Body of pancreas (tissue), 4 donors: ENCODE results near the gene PSAPL1. TPM values are rescaled to one million over a fixed set of nuclear protein-coding genes. Genes with fewer than 3 reads are reported as not detected.

ENCODE experiments used
- ATAC-seq: fragments of 150-250 bp; one replicate; pipeline ENCODE4 v1.9.1; 2016
- DNase-seq, 4 donors: peaks; one replicate each; pipeline ENCODE4 v3.0.0-alpha.2; 2019
- H3K27ac ChIP-seq, 4 donors: fragments of 200-600 bp; sonication (generic); 1 replicate in 3 of 4; 2 replicates in 1 of 4; pipeline versions ENCODE4 v1.5.1 to v1.6.1; 2016 to 2019; ENCODE audit warnings: mild to moderate bottlenecking in 1 of 4, mixed read lengths in 1 of 4, moderate library complexity in 1 of 4
- H3K27me3 ChIP-seq, 2 donors: fragments of 200-600 bp; sonication (generic); one replicate each; pipeline ENCODE4 v1.6.0; 2016; ENCODE audit warnings: mild to moderate bottlenecking in 1 of 2
- H3K36me3 ChIP-seq, 2 donors: fragments of 200-600 bp; sonication (generic); replicated peaks in 1 of 2; 2 replicates each; pipeline ENCODE4 v1.5.1; 2016; ENCODE audit warnings: low read depth in 2 of 2; ENCODE audit not compliant: insufficient read depth in 1 of 2
- H3K4me1 ChIP-seq: fragments of 200-600 bp; sonication (generic); one replicate; pipeline ENCODE4 v1.6.0; 2016
- H3K4me3 ChIP-seq, 2 donors: fragments of 200-600 bp; sonication (generic); 1 replicate in 1 of 2; 2 replicates in 1 of 2; pipeline ENCODE4 v1.5.1; 2016 to 2019
- H3K9me3 ChIP-seq, 3 donors: fragments of 200-600 bp; sonication (generic); 1 replicate in 2 of 3; 2 replicates in 1 of 3; pipeline ENCODE4 v1.5.1; 2016
- CTCF ChIP-seq, 7 experiments: fragments of 450-650 bp in 4 of 7; fragments of 200-600 bp in 3 of 7; sonication (generic) in 3 of 7; IDR thresholded peaks; one replicate each; pipeline ENCODE4 v1.5.1; 2016 to 2019; ENCODE audit warnings: antibody characterized with exemption in 7 of 7
- POLR2A ChIP-seq, 3 donors: fragments of 450-650 bp; IDR thresholded peaks; one replicate each; pipeline ENCODE4 v1.6.1; 2016; ENCODE audit warnings: antibody characterized with exemption in 3 of 3, mild to moderate bottlenecking in 2 of 3
- WGBS, 2 donors: methylation state at CpG; one replicate each; pipeline ENCODE4 v1.1.5; 2017; 5-methylcytosine and 5-hydroxymethylcytosine counted together
- intact Hi-C: fragments of 100-400 bp; cut with DNase I; formaldehyde crosslinking; loops from one replicate; pipeline ENCODE4 v1.15.1; 2023
- total RNA-seq, 2 donors: library from RNA; depleted of rRNA; stranded (reverse); fragments of >200 nt; gene quantifications; one replicate each; pipeline ENCODE4 v1.1.0, GENCODE V29; 2016

Gene PSAPL1
- total RNA-seq, 2 donors from 2014 or later, result 0.52 TPM; not detected in 1

DNA sequence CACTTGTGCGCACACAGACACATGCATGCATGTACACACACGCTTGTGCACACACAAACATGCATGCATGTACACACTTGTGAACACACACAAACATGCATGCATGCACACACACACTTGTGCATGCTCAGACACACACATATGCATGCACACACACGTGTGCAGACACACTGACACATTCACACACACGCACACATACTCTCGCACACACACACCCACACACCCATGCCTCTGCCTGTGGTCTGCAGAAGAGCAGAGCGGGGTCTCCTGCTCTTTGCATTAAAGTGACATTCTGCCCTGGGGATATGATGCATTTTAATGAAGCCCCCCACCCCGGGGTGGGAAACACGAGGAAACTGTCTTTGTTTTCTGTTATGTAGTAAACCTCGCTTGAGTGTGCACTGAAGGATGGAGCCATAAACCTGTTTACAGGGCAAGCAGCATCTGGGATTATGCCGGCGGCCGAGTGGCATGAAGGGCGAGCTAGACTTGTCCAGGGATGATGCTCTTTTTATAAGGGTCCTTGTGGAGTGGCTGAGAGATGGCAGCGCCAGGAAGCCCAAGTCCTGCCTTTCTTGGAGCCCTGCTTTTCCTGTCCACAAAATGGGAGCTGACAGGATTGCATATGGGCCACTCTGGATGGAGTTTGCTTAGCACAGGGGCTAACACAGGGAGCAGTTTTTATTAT is 17.8 kb downstream of the PSAPL1 start:
- intact Hi-C loops, result no loop called here
- 62 to 75% methylated on average over 14 of the region's 14 CpGs for whole genome bisulfite sequencing, 2 donors
- H3K27ac ChIP-seq, result no peak overlapping the region
- no peak overlapping the region for H3K4me3 ChIP-seq
- H3K9me3 ChIP-seq, result no peaks in the 10 kb centered on the region
- peak in 2 of 4 donors; percentile 2 to 3 for DNase-seq
- no peak for TF ChIP-seq CTCF (IDR thresholded peaks at IDR 0.05)
- no peak for TF ChIP-seq POLR2A (IDR thresholded peaks at IDR 0.05)
- ATAC-seq, result no peak
- H3K4me1 ChIP-seq, result no peaks in the 10 kb centered on the region
- H3K27me3 ChIP-seq, result peaks cover 0 to 6% of the 10 kb centered on the region in 2 donors
- H3K36me3 ChIP-seq, result no peaks in the 10 kb centered on the region

DNA sequence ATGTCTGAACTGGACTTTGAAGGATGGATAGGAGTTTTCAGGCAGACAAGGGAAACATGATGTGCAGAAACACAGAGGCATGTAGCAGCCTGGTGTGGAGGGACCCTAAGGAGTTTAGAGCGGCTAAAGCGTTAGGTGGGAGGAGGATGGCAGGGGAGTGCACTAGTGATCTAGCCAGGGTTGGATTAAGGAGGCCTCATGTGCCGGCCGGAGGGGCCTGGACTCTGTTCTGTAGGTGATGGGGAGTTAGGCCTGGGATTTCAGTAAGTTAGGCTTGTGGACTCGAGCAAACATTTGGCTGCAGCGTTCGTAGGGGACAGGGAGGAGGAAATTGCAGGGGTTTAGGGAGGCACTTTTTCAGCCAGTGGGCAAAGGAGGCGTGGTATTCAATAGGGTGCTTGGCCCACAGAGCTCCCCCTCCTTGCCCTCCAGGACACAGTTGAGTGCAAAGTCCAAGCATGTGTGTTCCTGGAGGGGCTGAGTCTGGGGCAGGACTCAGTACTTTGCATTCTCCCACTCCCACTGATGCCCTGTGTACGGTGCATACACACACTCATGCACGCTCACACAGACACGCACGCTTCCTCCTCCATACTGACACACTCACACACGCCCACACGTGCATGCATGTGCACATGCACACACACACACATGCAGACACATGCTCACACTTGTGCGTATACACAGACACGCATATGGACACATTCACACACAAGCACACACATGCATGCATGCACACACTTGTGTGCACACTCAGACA is 18.6 kb downstream of the PSAPL1 start:
- Histone ChIP-seq H3K4me1 (no peaks in the 10 kb centered on the region), H3K9me3 (no peaks in the 10 kb centered on the region), H3K27ac (no peak overlapping the region), H3K27me3 (peaks cover 0 to 6% of the 10 kb centered on the region in 2 donors), H3K36me3 (no peaks in the 10 kb centered on the region), H3K4me3 (no peak overlapping the region)
- 60 to 72% methylated on average over 13 to 16 of the region's 16 CpGs for WGBS, 2 donors
- intact Hi-C loops, result no loop called here
- no peak for TF ChIP-seq POLR2A (IDR thresholded peaks at IDR 0.05)
- TF ChIP-seq CTCF (IDR thresholded peaks at IDR 0.05), result no peak
- no peak for ATAC-seq
- DNase-seq, result peak in 2 of 4 donors; percentile 2

- no peak for TF ChIP-seq CTCF (IDR thresholded peaks at IDR 0.05)
- no peak for TF ChIP-seq POLR2A (IDR thresholded peaks at IDR 0.05)
- Histone ChIP-seq H3K27ac (no peak overlapping the region), H3K4me3 (no peak overlapping the region), H3K27me3 (peaks cover 0 to 6% of the 10 kb centered on the region in 2 donors), H3K9me3 (no peaks in the 10 kb centered on the region), H3K4me1 (no peaks in the 10 kb centered on the region), H3K36me3 (no peaks in the 10 kb centered on the region)
- DNase-seq, result peak in 2 of 4 donors; percentile 1 to 3
- WGBS, 2 donors, result 38 to 49% methylated on average over 12 of the region's 12 CpGs
- intact Hi-C loops, result no loop called here
- no peak for ATAC-seq
Observed at GRCh38 chr4:7414736-7415510, 19.8 kb downstream of the PSAPL1 start.

DNA sequence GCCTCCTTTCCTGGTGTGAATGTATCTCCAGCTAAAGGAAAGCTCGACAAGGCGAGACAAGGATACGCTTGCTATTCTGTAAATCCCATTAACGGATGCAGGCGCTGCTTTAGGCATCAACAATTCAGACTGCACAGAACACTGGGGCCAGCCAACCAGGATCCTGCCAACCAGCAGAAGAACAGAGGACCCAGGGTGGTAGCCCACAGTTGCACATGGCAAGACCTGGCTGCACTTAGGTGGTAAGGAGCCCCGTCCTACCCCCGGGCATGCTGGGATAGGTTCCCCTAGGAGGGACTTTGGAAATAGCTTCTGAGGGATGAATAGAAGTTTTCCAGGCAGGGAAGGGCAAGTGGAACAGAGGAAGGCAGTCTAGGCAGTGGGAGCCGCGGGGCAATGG is 20.7 kb downstream of the PSAPL1 start:
- no peak overlapping the region for H3K4me3 ChIP-seq
- H3K4me1 ChIP-seq, result no peaks in the 10 kb centered on the region
- no peak overlapping the region for H3K27ac ChIP-seq
- WGBS, 2 donors, result 74 to 78% methylated on average over 9 of the region's 9 CpGs
- ATAC-seq (no peak), DNase-seq (peak in 2 of 4 donors; percentile 2 to 5)
- peaks cover 0 to 6% of the 10 kb centered on the region in 2 donors for H3K27me3 ChIP-seq
- intact Hi-C loops, result no loop called here
- H3K36me3 ChIP-seq, result no peaks in the 10 kb centered on the region
- H3K9me3 ChIP-seq, result no peaks in the 10 kb centered on the region
- TF ChIP-seq CTCF (IDR thresholded peaks at IDR 0.05) (no peak), POLR2A (IDR thresholded peaks at IDR 0.05) (no peak)
